Mesenchymal stem cell (in vitro differentiated cells and primary cell): ENCODE data around the gene TSC22D2.

Source experiments
- DNase-seq: peaks from one replicate; pipeline ENCODE4 v3.0.0-alpha.2; 2013
- H2AFZ ChIP-seq: one replicate; pipeline ENCODE4 v1.6.1; 2013; ENCODE audit warnings: low read depth, mild to moderate bottlenecking, control low read depth, inconsistent platforms, low read length, moderate library complexity
- H2AK5ac ChIP-seq: 2 replicates; pipeline ENCODE4 v1.6.1; 2013; ENCODE audit warnings: low read length, moderate library complexity, mild to moderate bottlenecking, inconsistent platforms; ENCODE audit not compliant: severe bottlenecking
- H2BK120ac ChIP-seq: one replicate; pipeline ENCODE4 v1.6.1; 2013; ENCODE audit warnings: low read depth, mild to moderate bottlenecking, inconsistent platforms, low read length, moderate library complexity
- H2BK12ac ChIP-seq, 2 experiments: one replicate each; pipeline ENCODE4 v1.6.1; 2013; ENCODE audit warnings: inconsistent platforms in 2 of 2, low read length in 2 of 2, mild to moderate bottlenecking in 2 of 2, moderate library complexity in 2 of 2, control low read depth in 1 of 2
- H2BK15ac ChIP-seq: one replicate; pipeline ENCODE4 v1.6.1; 2013; ENCODE audit warnings: mild to moderate bottlenecking, low read depth, inconsistent platforms; ENCODE audit not compliant: poor library complexity, severe bottlenecking
- H2BK5ac ChIP-seq: 2 replicates; pipeline ENCODE4 v1.6.1; 2013; ENCODE audit warnings: low read depth, mild to moderate bottlenecking, low read length, control low read depth, inconsistent platforms; ENCODE audit not compliant: poor library complexity, severe bottlenecking
- H3K14ac ChIP-seq, 2 experiments: one replicate each; pipeline ENCODE4 v1.6.1; 2013; ENCODE audit warnings: inconsistent platforms in 2 of 2, low read length in 2 of 2, control low read depth in 1 of 2, mild to moderate bottlenecking in 1 of 2, moderate library complexity in 1 of 2
- H3K18ac ChIP-seq, 2 experiments: one replicate each; pipeline ENCODE4 v1.6.1; 2013; ENCODE audit warnings: inconsistent platforms in 2 of 2, low read length in 2 of 2, control low read depth in 1 of 2, low read depth in 1 of 2, mild to moderate bottlenecking in 1 of 2
- H3K23ac ChIP-seq, 2 experiments: one replicate each; pipeline ENCODE4 v1.6.1; 2013; ENCODE audit warnings: inconsistent platforms in 2 of 2, low read length in 2 of 2, mild to moderate bottlenecking in 2 of 2, moderate library complexity in 2 of 2, control low read depth in 1 of 2
- H3K27ac ChIP-seq: 2 replicates; pipeline ENCODE4 v1.5.1; 2013; ENCODE audit warnings: mild to moderate bottlenecking, moderate library complexity, low read length, control low read depth, inconsistent platforms; ENCODE audit not compliant: poor library complexity, severe bottlenecking
- H3K27me3 ChIP-seq, 2 experiments: 2 replicates each; pipeline versions ENCODE4 v1.6.1 to v1.7.0; 2013; ENCODE audit warnings: low read length in 2 of 2, mild to moderate bottlenecking in 2 of 2, moderate library complexity in 2 of 2, control low read depth in 1 of 2, inconsistent platforms in 1 of 2; ENCODE audit not compliant: control insufficient read depth in 1 of 2, insufficient read depth in 1 of 2
- H3K36me3 ChIP-seq, 2 experiments: 2 replicates each; pipeline versions ENCODE4 v1.6.1 to v1.7.0; 2013; ENCODE audit warnings: low read length in 2 of 2, control low read depth in 1 of 2, inconsistent platforms in 1 of 2, low read depth in 1 of 2, mild to moderate bottlenecking in 1 of 2; ENCODE audit not compliant: insufficient read depth in 2 of 2, control insufficient read depth in 1 of 2
- H3K4ac ChIP-seq, 2 experiments: one replicate each; pipeline ENCODE4 v1.6.1; 2013; ENCODE audit warnings: inconsistent platforms in 2 of 2, low read length in 2 of 2, mild to moderate bottlenecking in 2 of 2, moderate library complexity in 2 of 2, control low read depth in 1 of 2, low read depth in 1 of 2
- H3K4me1 ChIP-seq: 2 replicates; pipeline ENCODE4 v1.6.1; 2013; ENCODE audit warnings: low read depth, low read length, control low read depth; ENCODE audit not compliant: control insufficient read depth, insufficient read depth
- H3K4me2 ChIP-seq: 2 replicates; pipeline ENCODE4 v1.6.1; 2013; ENCODE audit warnings: low read length, mild to moderate bottlenecking, inconsistent platforms; ENCODE audit not compliant: poor library complexity, severe bottlenecking
- H3K4me3 ChIP-seq, 2 experiments: 2 replicates each; pipeline versions ENCODE4 v1.5.1 to v1.7.0; 2013; ENCODE audit warnings: low read length in 2 of 2, mild to moderate bottlenecking in 2 of 2, control low read depth in 1 of 2, low read depth in 1 of 2; ENCODE audit not compliant: insufficient read depth in 1 of 2
- H3K79me1 ChIP-seq: replicated peaks from 2 replicates; pipeline ENCODE4 v1.6.1; 2013; ENCODE audit warnings: mild to moderate bottlenecking, control low read depth, low read length, inconsistent platforms; ENCODE audit not compliant: poor library complexity, severe bottlenecking
- H3K9ac ChIP-seq: 2 replicates; pipeline ENCODE4 v1.7.0; 2013; ENCODE audit warnings: mild to moderate bottlenecking, low read length, moderate library complexity
- H3K9me3 ChIP-seq: 2 replicates; pipeline ENCODE4 v1.7.0; 2013; ENCODE audit warnings: mild to moderate bottlenecking, low read length; ENCODE audit not compliant: control insufficient read depth
- H4K8ac ChIP-seq: one replicate; pipeline ENCODE4 v1.6.1; 2013; ENCODE audit warnings: inconsistent platforms, mild to moderate bottlenecking, low read length, moderate library complexity
- H4K91ac ChIP-seq: one replicate; pipeline ENCODE4 v1.6.1; 2013; ENCODE audit warnings: mild to moderate bottlenecking, low read length, inconsistent platforms
- WGBS: methylation state at CpG from one replicate; pipeline ENCODE4 v1.1.7; 2013; ENCODE audit warnings: mixed read lengths; 5-methylcytosine and 5-hydroxymethylcytosine counted together

Gene TSC22D2

DNA sequence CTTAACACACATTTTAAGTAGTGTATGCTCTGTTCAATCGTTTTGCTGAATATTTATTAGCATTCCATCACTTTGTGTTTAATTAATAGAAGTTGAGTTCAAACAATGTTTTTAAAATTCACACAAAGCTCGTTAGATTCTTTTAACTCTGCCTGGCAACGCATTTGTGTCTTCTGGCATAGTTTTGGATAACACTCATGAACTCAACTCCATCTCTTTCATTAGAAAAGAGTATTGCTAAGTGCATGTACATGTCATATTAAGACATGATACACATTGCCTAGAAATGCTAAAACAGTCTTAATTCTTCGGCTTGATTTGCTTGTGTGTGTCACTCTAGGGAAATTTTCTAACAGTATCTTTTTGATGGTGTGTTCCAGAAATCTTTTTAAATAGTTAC is 15.7 kb downstream of the TSC22D2 start:
- Histone ChIP-seq H3K23ac (no peak overlapping the region), H3K36me3 (peaks cover 0 to 37% of the 10 kb centered on the region in 2 experiments), H2BK15ac (no peak overlapping the region), H3K79me1 (no peaks in the 10 kb centered on the region), H2BK120ac (no peak overlapping the region), H2AK5ac (no peak overlapping the region), H3K4ac (no peak overlapping the region), H3K14ac (no peak overlapping the region), H3K18ac (no peak overlapping the region), H3K9ac (no peak overlapping the region), H2AFZ (no peak overlapping the region), H3K4me2 (no peak overlapping the region), H2BK5ac (no peak overlapping the region), H4K8ac (no peak overlapping the region), H3K27ac (no peak overlapping the region), H3K27me3 (no peaks in the 10 kb centered on the region), H4K91ac (no peak overlapping the region), H3K4me1 (no peaks in the 10 kb centered on the region), H3K9me3 (no peaks in the 10 kb centered on the region), H3K4me3 (no peak overlapping the region), H2BK12ac (no peak overlapping the region)
- WGBS: 100% methylated on average over 2 of the region's 4 CpGs
- no peak for DNase-seq

DNA sequence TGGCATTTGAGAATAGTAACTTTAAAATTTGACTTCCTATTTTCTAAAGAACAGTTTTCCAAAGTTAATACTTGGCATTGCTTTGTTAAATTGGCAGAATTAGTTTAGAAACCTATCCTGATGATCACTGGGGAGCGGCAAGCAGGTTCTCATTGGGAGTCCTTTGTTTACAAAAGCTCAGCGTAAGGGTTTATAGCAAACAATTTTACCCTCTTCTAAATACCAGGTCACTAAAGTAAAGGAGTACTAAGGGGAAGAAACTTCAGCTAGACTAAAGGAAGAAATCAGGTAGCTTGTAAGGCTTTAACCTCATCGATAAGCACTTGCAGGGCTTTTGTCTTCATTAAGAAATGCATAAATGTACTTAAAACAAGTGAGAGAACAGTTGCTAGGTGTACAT is 18.2 kb downstream of the TSC22D2 start:
- WGBS: 90% methylated on average over 2 of the region's 3 CpGs
- no peak overlapping the region for H4K8ac ChIP-seq
- H3K27me3 ChIP-seq: no peaks in the 10 kb centered on the region
- no peak overlapping the region for H2AFZ ChIP-seq
- no peaks in the 10 kb centered on the region for H3K79me1 ChIP-seq
- H3K4ac ChIP-seq: no peak overlapping the region
- H3K18ac ChIP-seq: no peak overlapping the region
- no peaks in the 10 kb centered on the region for H3K4me1 ChIP-seq
- no peak overlapping the region for H2BK12ac ChIP-seq
- no peak overlapping the region for H3K23ac ChIP-seq
- H3K9ac ChIP-seq: no peak overlapping the region
- H4K91ac ChIP-seq: no peak overlapping the region
- no peak for DNase-seq
- H2AK5ac ChIP-seq: no peak overlapping the region
- no peak overlapping the region for H2BK5ac ChIP-seq
- H3K36me3 ChIP-seq: peaks cover 0 to 45% of the 10 kb centered on the region in 2 experiments
- H3K9me3 ChIP-seq: no peaks in the 10 kb centered on the region
- H3K4me2 ChIP-seq: no peak overlapping the region
- no peak overlapping the region for H3K27ac ChIP-seq
- no peak overlapping the region for H2BK120ac ChIP-seq
- H2BK15ac ChIP-seq: no peak overlapping the region
- H3K4me3 ChIP-seq: no peak overlapping the region
- no peak overlapping the region for H3K14ac ChIP-seq

DNA sequence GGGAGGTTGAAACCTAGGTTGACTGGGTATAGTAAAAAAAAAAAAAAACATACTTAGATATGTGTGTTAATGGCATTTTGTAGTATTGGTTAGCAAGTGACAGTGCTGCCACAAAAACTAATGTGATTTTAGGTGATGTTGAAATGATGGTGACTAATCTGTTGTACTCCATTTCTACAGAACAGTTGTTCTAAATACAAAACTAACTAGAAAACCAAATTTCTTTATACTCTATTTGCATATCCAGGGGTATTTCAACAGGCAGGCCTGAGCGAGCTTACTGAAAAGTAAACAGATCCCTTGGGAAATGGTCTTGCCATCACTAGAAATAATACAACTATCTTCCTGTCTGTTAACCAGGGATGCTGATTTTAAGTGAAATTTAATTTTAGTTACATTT is 20.5 kb downstream of the TSC22D2 start:
- 100% methylated on average over 1 of the region's 1 CpG for WGBS

DNA sequence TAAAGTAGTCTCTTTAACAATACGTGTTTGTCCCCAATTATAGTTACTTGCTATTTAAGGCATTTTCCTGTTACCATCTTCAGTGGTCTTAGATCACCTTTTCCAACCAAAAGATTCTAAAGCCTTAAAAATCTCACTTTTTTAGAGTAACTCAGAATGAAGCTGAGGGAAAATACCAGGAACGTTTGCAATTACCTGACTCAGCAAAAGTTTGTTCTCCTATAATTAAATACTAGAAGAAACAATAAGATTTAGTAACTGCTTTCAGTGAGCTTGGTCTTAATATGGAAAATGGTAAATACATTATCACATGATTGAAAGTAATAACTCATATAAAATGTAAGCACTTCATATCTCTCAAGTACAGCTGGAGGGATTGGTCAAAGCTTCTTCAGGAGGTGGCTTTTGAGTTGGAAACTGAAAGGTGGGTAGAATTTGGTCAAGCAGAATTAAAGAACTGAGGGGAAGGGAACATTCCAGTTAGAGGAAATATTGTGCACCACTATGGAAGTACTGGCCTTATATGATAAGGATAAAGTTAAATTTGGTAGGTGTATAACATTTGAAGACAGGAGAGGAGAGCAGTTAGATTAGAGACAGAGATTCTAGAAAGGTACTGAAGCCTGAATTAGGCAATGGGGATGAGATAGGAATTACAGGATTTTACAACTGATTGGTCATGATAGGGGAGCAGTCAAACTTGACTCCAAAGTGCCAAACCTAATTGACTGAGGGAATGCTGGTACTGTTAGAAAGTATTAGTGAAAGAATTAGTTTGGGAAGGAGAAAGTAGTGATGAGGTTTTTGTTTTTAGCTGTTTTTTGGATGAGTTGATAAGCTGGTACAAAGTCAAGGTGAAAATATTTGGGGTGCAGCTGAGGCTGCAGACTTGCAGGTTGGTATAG is 21.9 kb downstream of the TSC22D2 start:
- H3K79me1 ChIP-seq: no peaks in the 10 kb centered on the region
- H3K9me3 ChIP-seq: no peaks in the 10 kb centered on the region
- H2AK5ac ChIP-seq: no peak overlapping the region
- H2BK5ac ChIP-seq: no peak overlapping the region
- WGBS: 100% methylated on average over 1 of the region's 2 CpGs
- H3K27ac ChIP-seq: no peak overlapping the region
- H3K23ac ChIP-seq: no peak overlapping the region
- no peak overlapping the region for H2BK12ac ChIP-seq
- no peak overlapping the region for H3K14ac ChIP-seq
- H4K8ac ChIP-seq: no peak overlapping the region
- H4K91ac ChIP-seq: no peak overlapping the region
- DNase-seq: no peak
- H3K4me2 ChIP-seq: no peak overlapping the region
- H3K4me1 ChIP-seq: no peaks in the 10 kb centered on the region
- no peak overlapping the region for H2AFZ ChIP-seq
- H2BK120ac ChIP-seq: no peak overlapping the region
- H3K4ac ChIP-seq: no peak overlapping the region
- H3K9ac ChIP-seq: no peak overlapping the region
- no peak overlapping the region for H2BK15ac ChIP-seq
- H3K18ac ChIP-seq: no peak overlapping the region
- no peaks in the 10 kb centered on the region for H3K27me3 ChIP-seq
- no peak overlapping the region for H3K4me3 ChIP-seq
- peaks cover 0 to 32% of the 10 kb centered on the region in 2 experiments for H3K36me3 ChIP-seq

More for the DNA sequence above, 20.5 kb downstream of the TSC22D2 start:
- Histone ChIP-seq H3K14ac (no peak overlapping the region), H3K23ac (no peak overlapping the region), H3K4me2 (no peak overlapping the region), H3K18ac (no peak overlapping the region), H4K8ac (no peak overlapping the region), H3K9me3 (no peaks in the 10 kb centered on the region), H4K91ac (no peak overlapping the region), H2BK15ac (no peak overlapping the region), H3K27ac (no peak overlapping the region), H3K4me1 (no peaks in the 10 kb centered on the region), H3K4me3 (no peak overlapping the region), H3K27me3 (no peaks in the 10 kb centered on the region), H3K79me1 (no peaks in the 10 kb centered on the region), H2AFZ (no peak overlapping the region), H2BK5ac (no peak overlapping the region), H3K4ac (no peak overlapping the region), H3K9ac (no peak overlapping the region), H2AK5ac (no peak overlapping the region), H2BK120ac (no peak overlapping the region), H3K36me3 (peaks cover 0 to 40% of the 10 kb centered on the region in 2 experiments), H2BK12ac (no peak overlapping the region)
- peak; percentile 50 for DNase-seq
